A549 (cell line): ENCODE results near the gene SORL1. TPM values are rescaled to one million over a fixed set of nuclear protein-coding genes. Genes with fewer than 3 reads are reported as not detected.

Experiments
- ATAC-seq, 2 experiments: fragments of 200-7000 bp in 1 of 2; fragments of >200 bp in 1 of 2; cut with Nextera tagmentation in 1 of 2; cut with Tn5 transposase in 1 of 2; 3 replicates each; pipeline versions ENCODE4 v1.8.0 to v1.9.1; 2018 to 2020; ENCODE audit warnings: mild to moderate bottlenecking in 1 of 2, moderate library complexity in 1 of 2
- CTCF ChIA-PET: fragments of 300-600 bp; sonication (Branson Sonifier 250); formaldehyde crosslinking; extraction: SDS; loops from one replicate; lab custom pipeline; 2021; ENCODE audit warnings: antibody characterized with exemption, inconsistent platforms; lab: Yijun Ruan, JAX
- POLR2A ChIA-PET: fragments of 350-600 bp; formaldehyde crosslinking; extraction: SDS; loops from one replicate; lab custom pipeline; 2021; ENCODE audit warnings: antibody characterized with exemption, inconsistent platforms; lab: Yijun Ruan, JAX
- DNase-seq, 2 experiments: peaks; one replicate each; pipeline versions ENCODE4 v3.0.0 to v3.0.0-alpha.2; 2011 to 2016; ENCODE audit warnings: low read depth in 1 of 2, low spot score in 1 of 2
- FAIRE-seq: peaks from 2 replicates; lab custom pipeline; 2011; peaks lifted over from hg19 to GRCh38; lab: Jason Lieb, UNC
- H3K27ac ChIP-seq, 2 experiments: fragments of >200 bp; sonication (Bioruptor Twin); formaldehyde crosslinking; 3 replicates each; pipeline ENCODE4 v1.5.1; 2016 to 2017
- H3K4me1 ChIP-seq: fragments of >200 bp; sonication (Bioruptor Twin); formaldehyde crosslinking; 3 replicates; pipeline ENCODE4 v1.6.1; 2016
- H3K4me2 ChIP-seq: fragments of >200 bp; sonication (Bioruptor Twin); formaldehyde crosslinking; 3 replicates; pipeline ENCODE4 v1.6.1; 2016
- H3K4me3 ChIP-seq: fragments of >200 bp; sonication (Bioruptor Twin); formaldehyde crosslinking; 3 replicates; pipeline ENCODE4 v1.5.1; 2016
- H3K9me3 ChIP-seq: fragments of >200 bp; sonication (Bioruptor Twin); formaldehyde crosslinking; 3 replicates; pipeline ENCODE4 v1.6.1; 2016
- CBX2 ChIP-seq: fragments of 200-600 bp; sonication (generic); IDR thresholded peaks from 2 replicates; pipeline ENCODE4 v1.6.1; 2016; ENCODE audit warnings: low read depth, mild to moderate bottlenecking, borderline replicate concordance
- CHD2 ChIP-seq: fragments of 150-350 bp; IDR thresholded peaks from 2 replicates; pipeline ENCODE4 v1.6.1; 2014; ENCODE audit warnings: low read length; ENCODE audit not compliant: partially characterized antibody
- ESRRA ChIP-seq: fragments of 150-350 bp; IDR thresholded peaks from 2 replicates; pipeline ENCODE4 v1.6.1; 2014; ENCODE audit warnings: mild to moderate bottlenecking, low read length, borderline replicate concordance
- GATA3 ChIP-seq: IDR thresholded peaks from 2 replicates; pipeline ENCODE4 v1.6.1; 2012; ENCODE audit warnings: borderline replicate concordance
- HDAC2 ChIP-seq: fragments of 200-600 bp; sonication (generic); IDR thresholded peaks from 2 replicates; pipeline ENCODE4 v1.6.1; 2016
- JUN ChIP-seq, 2 experiments: fragments of >200 bp; sonication (Bioruptor Twin); formaldehyde crosslinking; IDR thresholded peaks; 2 replicates in 1 of 2; 3 replicates in 1 of 2; pipeline ENCODE4 v1.6.1; 2016 to 2017
- JUNB ChIP-seq: fragments of >200 bp; sonication (Bioruptor Twin); formaldehyde crosslinking; IDR thresholded peaks from 2 replicates; pipeline ENCODE4 v1.6.1; 2016
- NFE2L2 ChIP-seq: fragments of 150-350 bp; conservative IDR thresholded peaks from 2 replicates; pipeline ENCODE4 v1.6.1; 2014; ENCODE audit warnings: low read length
- RAD21 ChIP-seq, 2 experiments: fragments of >200 bp in 1 of 2; sonication (Bioruptor Twin) in 1 of 2; formaldehyde crosslinking in 1 of 2; IDR thresholded peaks in 1 of 2; conservative IDR thresholded peaks in 1 of 2; 2 replicates in 1 of 2; 3 replicates in 1 of 2; pipeline ENCODE4 v1.6.1; 2012 to 2018; ENCODE audit warnings: inconsistent platforms in 1 of 2
- RNF2 ChIP-seq: fragments of 200-600 bp; sonication (generic); IDR thresholded peaks from 2 replicates; pipeline ENCODE4 v1.6.1; 2016; ENCODE audit warnings: low read depth, mild to moderate bottlenecking, antibody characterized with exemption, moderate library complexity, borderline replicate concordance
- SREBF2 ChIP-seq: fragments of 450-650 bp; IDR thresholded peaks from 2 replicates; pipeline ENCODE4 v1.6.1; 2014; ENCODE audit warnings: mild to moderate bottlenecking, moderate library complexity
- TFCP2L1 ChIP-seq: fragments of 250-450 bp; sonication (Bioruptor Pico); IDR thresholded peaks from 2 replicates; pipeline ENCODE4 v1.5.0; 2021; ENCODE audit warnings: mild to moderate bottlenecking
- TP53 ChIP-seq: fragments of 250-450 bp; sonication (Bioruptor Pico); IDR thresholded peaks from 2 replicates; pipeline ENCODE4 v1.5.0; 2021; ENCODE audit warnings: mild to moderate bottlenecking, moderate library complexity
- ZC3H11A ChIP-seq: fragments of 450-650 bp; IDR thresholded peaks from 2 replicates; pipeline ENCODE4 v1.6.1; 2014; ENCODE audit warnings: antibody characterized with exemption, mild to moderate bottlenecking
- ZNF302 ChIP-seq: fragments of 250-450 bp; sonication (Bioruptor Pico); IDR thresholded peaks from 2 replicates; pipeline ENCODE4 v1.9.0; 2021; ENCODE audit warnings: inconsistent platforms, mild to moderate bottlenecking, moderate library complexity
- WGBS: methylation state at CpG from one replicate; pipeline ENCODE4 v1.1.6; 2017; ENCODE audit errors: missing lambda C conversion rate; 5-methylcytosine and 5-hydroxymethylcytosine counted together
- polyA plus RNA-seq, 4 experiments: library from polyadenylated mRNA; depleted of rRNA in 3 of 4; stranded (reverse); fragments of >200 nt; fragmentation: RNase III in 1 of 4; extraction: RNeasy Plus Mini Kit Qiagen cat#74134 plus additional on column Dnase treatment in 1 of 4; gene quantifications; 2 replicates in 3 of 4; 3 replicates in 1 of 4; pipeline ENCODE4 v1.2.3, GENCODE V29; 2011 to 2017
- TF ChIP-seq, protein P1 (sequence below): fragments of >200 bp; sonication (Bioruptor Twin); formaldehyde crosslinking; IDR thresholded peaks from 3 replicates; pipeline ENCODE4 v1.5.1; 2016
- TF ChIP-seq, protein P2 (sequence below): fragments of 150-350 bp; IDR thresholded peaks from 2 replicates; pipeline ENCODE4 v1.6.1; 2014; ENCODE audit warnings: low read depth, mild to moderate bottlenecking, low read length
- TF ChIP-seq, protein P3 (sequence below): IDR thresholded peaks from 2 replicates; pipeline ENCODE4 v1.6.1; 2012
- TF ChIP-seq, protein P4 (sequence below): IDR thresholded peaks from 2 replicates; pipeline ENCODE4 v1.6.1; 2012

Gene SORL1
- polyA plus RNA-seq, 2 of the 4 experiments (the other 2 are of a cell fraction): 0.45 to 3.8 TPM

DNA sequence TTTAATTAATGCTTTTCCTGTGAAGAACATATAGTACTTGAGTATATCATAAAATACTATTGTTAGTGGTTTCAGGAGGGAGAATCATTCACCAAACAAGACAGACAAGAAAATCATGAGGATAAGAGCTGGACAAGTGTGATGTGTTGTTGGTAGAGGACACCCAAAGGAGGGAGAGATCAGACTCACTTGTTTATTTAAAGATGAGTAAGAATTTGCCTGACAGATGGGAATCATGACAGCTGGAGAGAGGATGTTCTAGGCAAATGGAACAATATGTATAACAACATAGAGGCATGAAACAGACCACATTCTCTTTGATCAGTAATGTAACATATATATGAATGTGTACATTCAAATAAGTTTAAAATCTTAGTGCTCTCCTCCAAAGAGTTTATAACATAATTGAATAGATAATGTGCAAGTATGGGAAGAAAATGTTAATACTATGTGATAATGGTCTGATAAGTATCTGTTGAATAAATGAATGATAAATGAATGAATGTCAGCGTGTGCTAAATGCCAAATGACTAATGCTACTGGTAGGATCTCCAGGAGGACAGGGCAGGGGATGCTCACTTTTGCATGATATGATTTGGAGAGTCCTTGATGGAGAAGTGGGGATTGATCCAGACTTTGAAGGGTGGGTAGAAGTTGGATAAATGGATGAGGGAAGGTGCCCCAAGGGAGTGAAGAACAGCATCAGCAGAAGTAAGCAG, 229.6 kb downstream of the SORL1 start:
- H3K4me1 ChIP-seq: no peaks in the 10 kb centered on the region
- CTCF ChIA-PET: no interaction called here
- DNase-seq: no peak
- no peak overlapping the region for H3K4me3 ChIP-seq
- TF ChIP-seq HDAC2 (no peak), ESRRA (no peak), RAD21 (conservative IDR thresholded peaks at IDR 0.05 in 1 of 2, IDR thresholded peaks at IDR 0.05 in 1 of 2) (no peak), JUN (IDR thresholded peaks at IDR 0.05) (no peak), SREBF2 (no peak), NFE2L2 (no peak), TP53 (CRISPR knock-in tag) (no peak), CHD2 (no peak), RNF2 (no peak), TFCP2L1 (no peak), ZNF302 (CRISPR knock-in tag) (no peak), GATA3 (no peak), JUNB (no peak), CBX2 (no peak), ZC3H11A (no peak)
- TF ChIP-seq, protein P1, sequence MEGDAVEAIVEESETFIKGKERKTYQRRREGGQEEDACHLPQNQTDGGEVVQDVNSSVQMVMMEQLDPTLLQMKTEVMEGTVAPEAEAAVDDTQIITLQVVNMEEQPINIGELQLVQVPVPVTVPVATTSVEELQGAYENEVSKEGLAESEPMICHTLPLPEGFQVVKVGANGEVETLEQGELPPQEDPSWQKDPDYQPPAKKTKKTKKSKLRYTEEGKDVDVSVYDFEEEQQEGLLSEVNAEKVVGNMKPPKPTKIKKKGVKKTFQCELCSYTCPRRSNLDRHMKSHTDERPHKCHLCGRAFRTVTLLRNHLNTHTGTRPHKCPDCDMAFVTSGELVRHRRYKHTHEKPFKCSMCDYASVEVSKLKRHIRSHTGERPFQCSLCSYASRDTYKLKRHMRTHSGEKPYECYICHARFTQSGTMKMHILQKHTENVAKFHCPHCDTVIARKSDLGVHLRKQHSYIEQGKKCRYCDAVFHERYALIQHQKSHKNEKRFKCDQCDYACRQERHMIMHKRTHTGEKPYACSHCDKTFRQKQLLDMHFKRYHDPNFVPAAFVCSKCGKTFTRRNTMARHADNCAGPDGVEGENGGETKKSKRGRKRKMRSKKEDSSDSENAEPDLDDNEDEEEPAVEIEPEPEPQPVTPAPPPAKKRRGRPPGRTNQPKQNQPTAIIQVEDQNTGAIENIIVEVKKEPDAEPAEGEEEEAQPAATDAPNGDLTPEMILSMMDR: no peak
- TF ChIP-seq, protein P2, sequence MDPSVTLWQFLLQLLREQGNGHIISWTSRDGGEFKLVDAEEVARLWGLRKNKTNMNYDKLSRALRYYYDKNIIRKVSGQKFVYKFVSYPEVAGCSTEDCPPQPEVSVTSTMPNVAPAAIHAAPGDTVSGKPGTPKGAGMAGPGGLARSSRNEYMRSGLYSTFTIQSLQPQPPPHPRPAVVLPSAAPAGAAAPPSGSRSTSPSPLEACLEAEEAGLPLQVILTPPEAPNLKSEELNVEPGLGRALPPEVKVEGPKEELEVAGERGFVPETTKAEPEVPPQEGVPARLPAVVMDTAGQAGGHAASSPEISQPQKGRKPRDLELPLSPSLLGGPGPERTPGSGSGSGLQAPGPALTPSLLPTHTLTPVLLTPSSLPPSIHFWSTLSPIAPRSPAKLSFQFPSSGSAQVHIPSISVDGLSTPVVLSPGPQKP: no peak
- TF ChIP-seq, protein P3, sequence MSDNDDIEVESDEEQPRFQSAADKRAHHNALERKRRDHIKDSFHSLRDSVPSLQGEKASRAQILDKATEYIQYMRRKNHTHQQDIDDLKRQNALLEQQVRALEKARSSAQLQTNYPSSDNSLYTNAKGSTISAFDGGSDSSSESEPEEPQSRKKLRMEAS: no peak
- TF ChIP-seq, protein P4, sequence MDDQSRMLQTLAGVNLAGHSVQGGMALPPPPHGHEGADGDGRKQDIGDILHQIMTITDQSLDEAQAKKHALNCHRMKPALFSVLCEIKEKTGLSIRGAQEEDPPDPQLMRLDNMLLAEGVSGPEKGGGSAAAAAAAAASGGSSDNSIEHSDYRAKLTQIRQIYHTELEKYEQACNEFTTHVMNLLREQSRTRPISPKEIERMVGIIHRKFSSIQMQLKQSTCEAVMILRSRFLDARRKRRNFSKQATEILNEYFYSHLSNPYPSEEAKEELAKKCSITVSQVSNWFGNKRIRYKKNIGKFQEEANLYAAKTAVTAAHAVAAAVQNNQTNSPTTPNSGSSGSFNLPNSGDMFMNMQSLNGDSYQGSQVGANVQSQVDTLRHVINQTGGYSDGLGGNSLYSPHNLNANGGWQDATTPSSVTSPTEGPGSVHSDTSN: no peak
- 18% methylated on average over 1 of the region's 1 CpG for WGBS
- ATAC-seq: no peak
- H3K27ac ChIP-seq: no peak overlapping the region
- FAIRE-seq: no peak
- no peak overlapping the region for H3K4me2 ChIP-seq
- no peaks in the 10 kb centered on the region for H3K9me3 ChIP-seq
- POLR2A ChIA-PET: no interaction called here

Other genes with a start within 250 kb of the SORL1 start
- gene SC5D, start 159.5 kb upstream of the SORL1 start, polyA plus RNA-seq (2011; rRNA removed): 28.1 and 47.4 TPM in 2 replicates
- gene SC5D, start 159.5 kb upstream of the SORL1 start, polyA plus RNA-seq (2017; fragmentation: RNase III; extraction: RNeasy Plus Mini Kit Qiagen cat#74134 plus additional on column Dnase treatment): 13.1 to 18.1 TPM (median 17.2 TPM) in 3 replicates